B cell (primary cell): ENCODE data around the gene KLF3. TPM values are rescaled to one million over a fixed set of nuclear protein-coding genes. Genes with fewer than 3 reads are reported as not detected.

ENCODE experiments used
- ATAC-seq: fragments of 200-7000 bp; cut with Tn5 transposase; one replicate; pipeline ENCODE4 v1.10.0; 2021; ENCODE audit warnings: low read depth, mild to moderate bottlenecking, moderate number of reproducible peaks, moderate library complexity
- CTCF ChIA-PET: fragments of 350-600 bp; sonication (Branson Sonifier 250); formaldehyde crosslinking; loops from one replicate; lab custom pipeline; 2021; ENCODE audit warnings: antibody characterized with exemption, inconsistent platforms; lab: Charles Lee
- POLR2A ChIA-PET: fragments of 350-600 bp; sonication (Branson Sonifier 250); formaldehyde crosslinking; loops from one replicate; lab custom pipeline; 2021; ENCODE audit warnings: antibody characterized with exemption; lab: Charles Lee
- DNase-seq: peaks from one replicate; pipeline ENCODE4 v3.0.0; 2013
- H2AFZ ChIP-seq: 2 replicates; pipeline ENCODE4 v1.6.1; 2012; ENCODE audit warnings: mild to moderate bottlenecking, low read depth, low read length; ENCODE audit not compliant: insufficient read depth, poor library complexity, severe bottlenecking
- H3K27ac ChIP-seq, 2 donors: 1 replicate in 1 of 2; 2 replicates in 1 of 2; pipeline ENCODE4 v1.5.1; 2012 to 2013; ENCODE audit warnings: low read length in 2 of 2, mild to moderate bottlenecking in 2 of 2, moderate library complexity in 1 of 2
- H3K27me3 ChIP-seq, 4 experiments: fragments of 200-600 bp in 1 of 4; sonication (generic) in 1 of 4; replicated peaks in 1 of 4; 1 replicate in 2 of 4; 2 replicates in 2 of 4; pipeline versions ENCODE4 v1.6.1 to v1.7.0; 2013 to 2016; ENCODE audit warnings: low read length in 3 of 4, mild to moderate bottlenecking in 2 of 4, mixed read lengths in 1 of 4, moderate library complexity in 1 of 4; ENCODE audit not compliant: insufficient read depth in 4 of 4, control insufficient read depth in 3 of 4; ENCODE audit errors: control extremely low read depth in 1 of 4
- H3K36me3 ChIP-seq, 2 experiments: replicated peaks in 1 of 2; 1 replicate in 1 of 2; 2 replicates in 1 of 2; pipeline versions ENCODE4 v1.6.1 to v1.7.1; 2013; ENCODE audit warnings: low read length in 1 of 2; ENCODE audit not compliant: insufficient read depth in 2 of 2, control insufficient read depth in 1 of 2; ENCODE audit errors: control extremely low read depth in 1 of 2, extremely low read depth in 1 of 2
- H3K4me1 ChIP-seq, 2 donors: fragments of 200-600 bp in 1 of 2; sonication (generic) in 1 of 2; 1 replicate in 1 of 2; 2 replicates in 1 of 2; pipeline versions ENCODE4 v1.5.1 to v1.6.1; 2013 to 2017; ENCODE audit warnings: low read length in 2 of 2; ENCODE audit not compliant: control insufficient read depth in 2 of 2, insufficient read depth in 2 of 2
- H3K4me2 ChIP-seq: replicated peaks from 2 replicates; pipeline ENCODE3; 2012; ENCODE audit warnings: mild to moderate bottlenecking, low read depth, low read length; ENCODE audit not compliant: poor library complexity, severe bottlenecking
- H3K4me3 ChIP-seq, 5 experiments: fragments of 200-600 bp in 1 of 5; sonication (generic) in 1 of 5; 1 replicate in 3 of 5; 2 replicates in 2 of 5; pipeline versions ENCODE4 v1.5.1 to v1.7.0; 2011 to 2016; ENCODE audit warnings: low read length in 4 of 5, mild to moderate bottlenecking in 4 of 5, low read depth in 2 of 5, control low read depth in 1 of 5, moderate library complexity in 1 of 5; ENCODE audit not compliant: insufficient read depth in 1 of 5; ENCODE audit errors: control extremely low read depth in 1 of 5, extremely low read depth in 1 of 5
- H3K79me2 ChIP-seq: fragments of 200-600 bp; sonication (generic); one replicate; pipeline ENCODE4 v1.6.0; 2016; ENCODE audit warnings: low read length; ENCODE audit not compliant: control insufficient read depth, insufficient read depth
- H3K9ac ChIP-seq: fragments of 200-600 bp; sonication (generic); 2 replicates; pipeline ENCODE4 v1.6.1; 2017; ENCODE audit warnings: mild to moderate bottlenecking, low read length, moderate library complexity
- H3K9me3 ChIP-seq, 3 donors: one replicate each; pipeline versions ENCODE4 v1.6.1 to v1.7.1; 2013; ENCODE audit warnings: low read length in 2 of 3; ENCODE audit not compliant: control insufficient read depth in 2 of 3, insufficient read depth in 1 of 3; ENCODE audit errors: control extremely low read depth in 1 of 3
- H4K20me1 ChIP-seq: 2 replicates; pipeline ENCODE4 v1.6.0; 2012; ENCODE audit warnings: mild to moderate bottlenecking, low read length; ENCODE audit not compliant: insufficient read depth, control insufficient read depth, poor library complexity, severe bottlenecking
- H3K27ac Mint-ChIP-seq: one replicate; pipeline ENCODE4 v1.8.0; 2021; ENCODE audit warnings: mixed read lengths
- H3K27me3 Mint-ChIP-seq: one replicate; pipeline ENCODE4 v1.8.0; 2021; ENCODE audit warnings: mixed read lengths
- H3K4me1 Mint-ChIP-seq: one replicate; pipeline ENCODE4 v1.8.0; 2021; ENCODE audit warnings: mixed read lengths
- H3K4me3 Mint-ChIP-seq: one replicate; pipeline ENCODE4 v1.8.0; 2021; ENCODE audit warnings: mixed read lengths
- H3K9me3 Mint-ChIP-seq: one replicate; pipeline ENCODE4 v1.8.0; 2022; ENCODE audit warnings: mixed read lengths; ENCODE audit not compliant: insufficient read depth
- EZH2 ChIP-seq: IDR thresholded peaks from 2 replicates; pipeline ENCODE4 v1.6.1; 2012; ENCODE audit warnings: borderline replicate concordance, low read depth, mild to moderate bottlenecking, moderate library complexity, low read length; ENCODE audit not compliant: insufficient read depth, poor library complexity, severe bottlenecking
- WGBS: methylation state at CpG from one replicate; pipeline ENCODE4 v1.1.5; 2013; ENCODE audit warnings: missing lambda C conversion rate; ENCODE audit not compliant: insufficient coverage; 5-methylcytosine and 5-hydroxymethylcytosine counted together
- intact Hi-C: fragments of 100-400 bp; cut with micrococcal nuclease; formaldehyde crosslinking; loops from one replicate; pipeline ENCODE4 v1.10.0; 2022
- polyA plus RNA-seq: library from polyadenylated mRNA; depleted of rRNA; stranded (reverse); fragments of >200 nt; gene quantifications from 2 replicates; pipeline ENCODE4 v1.2.3, GENCODE V29; 2012
- total RNA-seq, 2 donors: library from RNA; stranded (reverse); fragments of 120-200 nt in 1 of 2; gene quantifications; 1 replicate in 1 of 2; 2 replicates in 1 of 2; pipeline versions ENCODE4 v1.2.3 to v1.2.4, GENCODE V29; 2013 to 2022
- TF ChIP-seq, protein P1 (sequence below): fragments of 200-600 bp; IDR thresholded peaks from one replicate; pipeline ENCODE4 v1.8.0; 2022; ENCODE audit warnings: antibody characterized with exemption, mild to moderate bottlenecking

KLF3 gene
- total and polyA plus RNA-seq, 2 donors (not counting 1 experiment from before 2014, with no cell fraction given) = 32.9 to 51.9 TPM

DNA sequence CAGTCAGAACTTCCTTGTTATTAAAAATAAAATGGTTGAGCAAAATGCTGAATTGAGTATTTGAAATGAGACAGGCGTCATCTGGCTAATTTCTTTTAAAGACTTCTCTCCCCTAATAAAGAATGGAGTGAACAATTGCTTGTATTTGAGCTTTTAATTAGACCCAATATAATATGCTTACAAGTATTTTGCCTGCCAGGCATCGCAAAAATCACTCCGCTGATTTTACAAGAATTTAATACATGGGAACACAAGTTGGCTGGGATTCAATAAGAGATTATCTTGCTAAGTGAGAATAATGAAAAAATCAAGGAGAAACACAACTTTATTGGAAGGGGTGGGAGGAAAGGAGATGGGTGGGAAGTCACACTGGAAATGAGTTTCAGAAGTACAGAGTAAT is 52.3 kb downstream of the KLF3 start:
- Histone ChIP-seq H3K79me2 (no peaks in the 10 kb centered on the region), H3K4me3 (no peak overlapping the region), H2AFZ (no peak overlapping the region), H3K4me2 (no peak overlapping the region), H3K27ac (no peak overlapping the region), H3K9ac (no peak overlapping the region), H3K9me3 (peaks cover 0 to 6% (median 5%) of the 10 kb centered on the region in 3 donors), H4K20me1 (no peaks in the 10 kb centered on the region), H3K4me1 (no peaks in the 10 kb centered on the region), H3K27me3 (no peaks in the 10 kb centered on the region), H3K36me3 (no peaks in the 10 kb centered on the region)
- WGBS = no CpG with 5 or more reads among the region's 3 CpGs
- TF ChIP-seq, protein P1, sequence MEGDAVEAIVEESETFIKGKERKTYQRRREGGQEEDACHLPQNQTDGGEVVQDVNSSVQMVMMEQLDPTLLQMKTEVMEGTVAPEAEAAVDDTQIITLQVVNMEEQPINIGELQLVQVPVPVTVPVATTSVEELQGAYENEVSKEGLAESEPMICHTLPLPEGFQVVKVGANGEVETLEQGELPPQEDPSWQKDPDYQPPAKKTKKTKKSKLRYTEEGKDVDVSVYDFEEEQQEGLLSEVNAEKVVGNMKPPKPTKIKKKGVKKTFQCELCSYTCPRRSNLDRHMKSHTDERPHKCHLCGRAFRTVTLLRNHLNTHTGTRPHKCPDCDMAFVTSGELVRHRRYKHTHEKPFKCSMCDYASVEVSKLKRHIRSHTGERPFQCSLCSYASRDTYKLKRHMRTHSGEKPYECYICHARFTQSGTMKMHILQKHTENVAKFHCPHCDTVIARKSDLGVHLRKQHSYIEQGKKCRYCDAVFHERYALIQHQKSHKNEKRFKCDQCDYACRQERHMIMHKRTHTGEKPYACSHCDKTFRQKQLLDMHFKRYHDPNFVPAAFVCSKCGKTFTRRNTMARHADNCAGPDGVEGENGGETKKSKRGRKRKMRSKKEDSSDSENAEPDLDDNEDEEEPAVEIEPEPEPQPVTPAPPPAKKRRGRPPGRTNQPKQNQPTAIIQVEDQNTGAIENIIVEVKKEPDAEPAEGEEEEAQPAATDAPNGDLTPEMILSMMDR = no peak
- TF ChIP-seq EZH2 = no peak
- DNase-seq = no peak
- ChIA-PET POLR2A (no interaction called here), CTCF (no interaction called here)
- no peaks in the 10 kb centered on the region for H3K4me1 Mint-ChIP-seq
- no peak overlapping the region for H3K4me3 Mint-ChIP-seq
- ATAC-seq = no peak
- H3K27me3 Mint-ChIP-seq = peaks cover 2% of the 10 kb centered on the region
- peaks cover 8% of the 10 kb centered on the region for H3K9me3 Mint-ChIP-seq
- intact Hi-C loops = no loop called here
- H3K27ac Mint-ChIP-seq = no peak overlapping the region

DNA sequence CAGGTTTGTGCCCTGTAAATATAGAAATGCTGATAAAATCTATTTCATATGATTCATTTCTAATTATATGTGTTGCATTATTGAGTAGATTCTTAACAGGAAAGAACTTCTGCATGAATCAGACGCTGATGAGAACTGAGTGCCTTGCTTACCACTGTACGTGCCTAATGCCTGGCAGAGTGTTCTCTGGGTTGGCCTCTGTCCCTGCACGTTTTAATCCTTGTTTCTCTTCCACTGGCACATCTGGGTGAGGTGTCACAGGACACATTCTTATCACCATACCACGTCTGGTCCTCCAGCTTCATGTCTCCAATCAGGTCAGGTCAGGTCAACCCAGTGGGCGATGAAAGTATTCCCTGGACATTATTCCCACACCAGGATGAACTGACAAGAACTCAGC is 53.6 kb downstream of the KLF3 start:
- ChIA-PET POLR2A (interaction anchor here (0.5 kb wide), 1 partner anchor 807 kb away, joined by 4 read pairs; no protein-coding TSS in a partner anchor), CTCF (interaction anchor here (0.7 to 2.8 kb wide), 2 partner anchors 10 to 538 kb away, joined by 3 to 11 read pairs; no protein-coding TSS in a partner anchor)
- H3K4me2 ChIP-seq = no peak overlapping the region

More for the DNA sequence above, 53.6 kb downstream of the KLF3 start:
- H3K27ac Mint-ChIP-seq = no peak overlapping the region
- H3K79me2 ChIP-seq = no peaks in the 10 kb centered on the region
- no peaks in the 10 kb centered on the region for H3K36me3 ChIP-seq
- DNase-seq (no peak), ATAC-seq (no peak)
- no peaks in the 10 kb centered on the region for H4K20me1 ChIP-seq
- WGBS = 92% methylated on average over 5 of the region's 5 CpGs
- H3K9ac ChIP-seq = no peak overlapping the region
- intact Hi-C loops = no loop called here
- TF ChIP-seq EZH2 = no peak
- TF ChIP-seq, protein P1 = no peak
- no peak overlapping the region for H3K27ac ChIP-seq
- H3K27me3 Mint-ChIP-seq = peaks cover 2% of the 10 kb centered on the region
- no peak overlapping the region for H3K4me3 Mint-ChIP-seq
- peaks cover 4% of the 10 kb centered on the region for H3K9me3 Mint-ChIP-seq
- no peak overlapping the region for H3K4me3 ChIP-seq
- peaks cover 0 to 3% (median 1%) of the 10 kb centered on the region in 3 donors for H3K9me3 ChIP-seq
- H3K4me1 Mint-ChIP-seq = no peaks in the 10 kb centered on the region
- H3K4me1 ChIP-seq = no peaks in the 10 kb centered on the region
- H3K27me3 ChIP-seq = no peaks in the 10 kb centered on the region
- no peak overlapping the region for H2AFZ ChIP-seq
